ENCODE data around the gene ZMYND10. TPM values are rescaled to one million over a fixed set of nuclear protein-coding genes. Genes with fewer than 3 reads are reported as not detected.

ZMYND10 gene
- total and polyA plus RNA-seq, 2 experiments from 2014 or later = 0.29 to 0.31 TPM

DNA sequence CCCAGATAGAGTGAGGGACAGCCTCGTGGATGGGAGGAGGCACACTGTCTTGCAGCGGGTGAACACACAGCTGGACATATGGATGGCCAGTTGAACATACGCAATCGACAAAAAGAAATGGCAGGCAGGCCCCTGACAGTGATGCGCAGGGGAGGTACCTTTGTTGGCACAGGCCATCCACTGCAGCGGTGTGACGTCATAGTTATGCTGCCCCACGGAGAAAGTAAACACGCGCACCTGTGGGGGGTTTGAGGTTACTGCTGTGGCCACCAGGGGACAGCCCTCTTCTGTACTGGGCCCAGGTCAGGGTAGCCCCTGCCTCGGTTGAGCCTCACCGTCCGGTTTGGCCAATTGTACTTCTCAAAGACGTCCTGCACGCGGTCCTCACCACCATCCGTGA is 33.2 kb upstream of the ZMYND10 start:
- Mint-ChIP-seq H3K27ac (no peak overlapping the region), H3K4me3 (no peak overlapping the region), H3K36me3 (ENCODE audit: low read depth) (no peaks in the 10 kb centered on the region; the same call in 2 of the 3 replicates), H3K27me3 (ENCODE audit: insufficient read depth, low read depth, poor library complexity) (peaks cover 18% of the 10 kb centered on the region), H3K9me3 (no peaks in the 10 kb centered on the region; the same call in 2 of the 3 replicates), H3K4me1 (peaks cover 11% of the 10 kb centered on the region)
- no peaks in the 10 kb centered on the region for H3K36me3 ChIP-seq (ENCODE audit: insufficient read depth)
- no peaks in the 10 kb centered on the region for H4K20me1 ChIP-seq (replicated peaks; ENCODE audit: insufficient read depth)
- DNase-seq (ENCODE audit: low spot score) = no peak
- H3K4me3 ChIP-seq = no peak overlapping the region
- H3K9me2 ChIP-seq (ENCODE audit: insufficient read depth) = no peaks in the 10 kb centered on the region
- H3F3A ChIP-seq (replicated peaks; ENCODE audit: low read depth) = no peaks in the 10 kb centered on the region
- no peak overlapping the region for H3K4me2 ChIP-seq
- H3K27me3 ChIP-seq (ENCODE audit: insufficient read depth) = no peaks in the 10 kb centered on the region
- no peaks in the 10 kb centered on the region for H3K79me2 ChIP-seq (replicated peaks; ENCODE audit: insufficient read depth)
- ATAC-seq = no peak
- TF ChIP-seq STAT1 (IDR thresholded peaks at IDR 0.05; ENCODE audit: unreplicated experiment) (no peak), POLR2AphosphoS5 (IDR thresholded peaks at IDR 0.05; ENCODE audit: low read depth) (no peak)
- TF ChIP-seq, protein P1, sequence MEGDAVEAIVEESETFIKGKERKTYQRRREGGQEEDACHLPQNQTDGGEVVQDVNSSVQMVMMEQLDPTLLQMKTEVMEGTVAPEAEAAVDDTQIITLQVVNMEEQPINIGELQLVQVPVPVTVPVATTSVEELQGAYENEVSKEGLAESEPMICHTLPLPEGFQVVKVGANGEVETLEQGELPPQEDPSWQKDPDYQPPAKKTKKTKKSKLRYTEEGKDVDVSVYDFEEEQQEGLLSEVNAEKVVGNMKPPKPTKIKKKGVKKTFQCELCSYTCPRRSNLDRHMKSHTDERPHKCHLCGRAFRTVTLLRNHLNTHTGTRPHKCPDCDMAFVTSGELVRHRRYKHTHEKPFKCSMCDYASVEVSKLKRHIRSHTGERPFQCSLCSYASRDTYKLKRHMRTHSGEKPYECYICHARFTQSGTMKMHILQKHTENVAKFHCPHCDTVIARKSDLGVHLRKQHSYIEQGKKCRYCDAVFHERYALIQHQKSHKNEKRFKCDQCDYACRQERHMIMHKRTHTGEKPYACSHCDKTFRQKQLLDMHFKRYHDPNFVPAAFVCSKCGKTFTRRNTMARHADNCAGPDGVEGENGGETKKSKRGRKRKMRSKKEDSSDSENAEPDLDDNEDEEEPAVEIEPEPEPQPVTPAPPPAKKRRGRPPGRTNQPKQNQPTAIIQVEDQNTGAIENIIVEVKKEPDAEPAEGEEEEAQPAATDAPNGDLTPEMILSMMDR (conservative IDR thresholded peaks at IDR 0.05; ENCODE audit: low read depth in 2 of 2) = peak in 1 of 2 experiments; percentile 18; a peak in 1 of 4 replicates
- H3K4me1 ChIP-seq (ENCODE audit: insufficient read depth) = peaks cover 3% of the 10 kb centered on the region; the same call in 1 of the 2 replicates
- H2AFZ ChIP-seq = no peak overlapping the region
- no peak overlapping the region for H3K27ac ChIP-seq (ENCODE audit: low read depth)

DNA sequence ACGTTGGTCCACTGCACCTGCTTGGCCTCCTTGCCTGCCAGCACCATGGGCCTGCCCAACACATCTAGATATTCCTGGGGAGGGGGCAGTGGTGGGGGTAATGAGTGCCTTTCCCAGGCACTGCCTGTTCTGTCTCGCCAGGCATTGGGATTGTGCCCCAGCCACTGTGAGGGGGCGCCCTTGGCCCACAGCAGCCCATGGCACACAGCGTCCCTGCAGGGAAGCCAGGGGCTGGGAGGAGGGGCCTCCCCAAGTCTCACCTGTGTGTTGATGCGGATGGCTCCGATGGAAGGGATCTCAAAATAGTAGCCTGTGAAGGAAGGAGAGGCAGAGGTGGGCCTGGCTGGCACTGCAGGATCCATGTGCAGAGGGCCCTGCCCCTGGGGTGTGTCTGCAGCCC is 32.5 kb upstream of the ZMYND10 start:
- no peaks in the 10 kb centered on the region; the same call in 2 of the 3 replicates for H3K36me3 Mint-ChIP-seq (ENCODE audit: low read depth)
- no peak overlapping the region for H3K4me2 ChIP-seq
- ATAC-seq = peak; percentile 35
- peaks cover 15% of the 10 kb centered on the region for H3K4me1 Mint-ChIP-seq
- H3K4me3 Mint-ChIP-seq = no peak overlapping the region; the same call in 2 of the 3 replicates
- no peak for TF ChIP-seq ZNF331 (CRISPR knock-in tag; IDR thresholded peaks at IDR 0.05; ENCODE audit: low read depth)
- TF ChIP-seq, protein P1 (conservative IDR thresholded peaks at IDR 0.05; ENCODE audit: low read depth in 2 of 2) = peak; percentile 32 to 65; a peak in 3 of 4 replicates
- no peak overlapping the region for H3K27ac Mint-ChIP-seq
- no peaks in the 10 kb centered on the region for H3K27me3 ChIP-seq (ENCODE audit: insufficient read depth)
- no peaks in the 10 kb centered on the region for H3K36me3 ChIP-seq (ENCODE audit: insufficient read depth)
- no peak overlapping the region for H2AFZ ChIP-seq
- peaks cover 6% of the 10 kb centered on the region for H3K4me1 ChIP-seq (ENCODE audit: insufficient read depth)
- H3K27me3 Mint-ChIP-seq (ENCODE audit: insufficient read depth, low read depth, poor library complexity) = peaks cover 20% of the 10 kb centered on the region
- no peaks in the 10 kb centered on the region for H3K79me2 ChIP-seq (replicated peaks; ENCODE audit: insufficient read depth)
- no peaks in the 10 kb centered on the region for H3K9me2 ChIP-seq (ENCODE audit: insufficient read depth)
- H3K4me3 ChIP-seq = no peak overlapping the region
- peak; percentile 42 for DNase-seq (ENCODE audit: low spot score)
- no peak overlapping the region for H3K27ac ChIP-seq (ENCODE audit: low read depth)
- H3F3A ChIP-seq (replicated peaks; ENCODE audit: low read depth) = no peaks in the 10 kb centered on the region
- no peaks in the 10 kb centered on the region for H4K20me1 ChIP-seq (replicated peaks; ENCODE audit: insufficient read depth)
- no peaks in the 10 kb centered on the region; the same call in 1 of the 3 replicates for H3K9me3 Mint-ChIP-seq

Data from GM23338 (cell line).